ENCODE measurements around the gene SPRED3. TPM values are rescaled to one million over a fixed set of nuclear protein-coding genes. Genes with fewer than 3 reads are reported as not detected.

SPRED3 gene
- total RNA-seq, 1 donor = 3.9 TPM

DNA sequence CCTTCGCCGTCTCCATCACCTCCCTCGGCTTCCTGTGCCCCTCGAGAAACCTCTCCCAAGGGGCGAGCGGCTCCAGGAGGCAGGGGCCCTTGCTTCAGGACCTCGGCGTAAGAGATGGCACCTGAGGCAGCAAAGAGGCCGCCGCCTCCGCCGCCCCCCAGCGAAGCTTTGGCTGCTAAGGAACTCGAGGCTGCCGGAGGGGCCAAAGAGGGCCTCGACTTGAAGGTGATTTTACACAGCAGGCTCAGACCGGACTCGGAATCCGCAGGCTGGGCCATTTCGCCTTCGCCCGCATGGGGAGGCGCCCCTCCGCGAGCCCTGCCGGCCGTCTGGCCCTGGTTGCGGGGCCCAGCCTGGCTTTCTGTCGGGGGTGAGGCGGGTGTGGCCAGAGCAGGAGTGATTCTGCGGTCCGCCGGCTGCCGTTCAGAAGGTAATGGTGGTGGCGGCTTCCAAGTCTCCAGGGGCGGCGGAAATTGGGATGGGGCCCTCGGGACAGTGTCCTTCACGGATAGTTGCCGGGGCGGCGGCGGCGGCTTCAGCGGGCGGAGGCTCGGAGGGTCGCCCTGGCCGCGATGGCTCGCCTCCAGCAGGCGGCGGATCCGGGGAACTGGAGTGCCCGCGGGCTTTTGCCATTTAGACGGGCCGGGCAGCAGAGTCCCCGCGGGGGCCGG lies 2.1 kb upstream of the SPRED3 start:
- TF ChIP-seq, protein P1, sequence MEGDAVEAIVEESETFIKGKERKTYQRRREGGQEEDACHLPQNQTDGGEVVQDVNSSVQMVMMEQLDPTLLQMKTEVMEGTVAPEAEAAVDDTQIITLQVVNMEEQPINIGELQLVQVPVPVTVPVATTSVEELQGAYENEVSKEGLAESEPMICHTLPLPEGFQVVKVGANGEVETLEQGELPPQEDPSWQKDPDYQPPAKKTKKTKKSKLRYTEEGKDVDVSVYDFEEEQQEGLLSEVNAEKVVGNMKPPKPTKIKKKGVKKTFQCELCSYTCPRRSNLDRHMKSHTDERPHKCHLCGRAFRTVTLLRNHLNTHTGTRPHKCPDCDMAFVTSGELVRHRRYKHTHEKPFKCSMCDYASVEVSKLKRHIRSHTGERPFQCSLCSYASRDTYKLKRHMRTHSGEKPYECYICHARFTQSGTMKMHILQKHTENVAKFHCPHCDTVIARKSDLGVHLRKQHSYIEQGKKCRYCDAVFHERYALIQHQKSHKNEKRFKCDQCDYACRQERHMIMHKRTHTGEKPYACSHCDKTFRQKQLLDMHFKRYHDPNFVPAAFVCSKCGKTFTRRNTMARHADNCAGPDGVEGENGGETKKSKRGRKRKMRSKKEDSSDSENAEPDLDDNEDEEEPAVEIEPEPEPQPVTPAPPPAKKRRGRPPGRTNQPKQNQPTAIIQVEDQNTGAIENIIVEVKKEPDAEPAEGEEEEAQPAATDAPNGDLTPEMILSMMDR (IDR thresholded peaks at IDR 0.05; ENCODE audit: insufficient read depth, low read depth, low read length) = no peak
- H3K4me3 ChIP-seq (ENCODE audit: low read depth, low read length) = no peak overlapping the region
- DNase-seq (ENCODE audit: low read depth) = no peak

DNA sequence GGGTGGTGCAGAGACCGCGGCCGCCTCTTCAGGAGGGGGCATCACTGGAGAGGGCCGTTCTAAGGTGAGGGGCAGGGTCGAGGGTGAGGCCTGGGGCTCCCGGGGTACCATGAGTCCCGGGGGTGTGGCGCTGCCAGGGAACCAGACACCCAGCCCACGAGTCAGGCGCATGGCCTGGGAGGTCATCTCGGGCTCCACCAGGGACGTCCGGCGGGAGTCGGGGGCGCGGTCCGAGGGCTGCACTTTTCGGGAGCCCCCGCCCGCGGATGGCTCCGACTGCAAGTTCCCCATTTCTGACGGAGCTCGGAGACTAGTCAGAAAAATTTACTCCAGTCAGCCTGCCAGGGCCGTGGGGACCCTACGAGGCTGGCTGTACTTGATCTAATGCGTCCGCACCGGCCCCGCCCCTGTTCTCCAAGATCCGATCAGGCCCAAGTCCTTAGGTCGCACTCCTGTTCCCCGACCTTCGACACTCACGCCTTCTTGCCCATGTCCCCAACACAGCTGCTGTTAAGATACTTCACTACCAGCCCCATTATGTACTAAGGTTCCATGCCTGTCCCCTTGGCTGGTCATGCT lies 1.4 kb upstream of the SPRED3 start:
- peak overlapping the region; percentile 85 for H3K4me3 ChIP-seq (ENCODE audit: low read depth, low read length)
- DNase-seq (ENCODE audit: low read depth) = no peak
- TF ChIP-seq, protein P1 (IDR thresholded peaks at IDR 0.05; ENCODE audit: insufficient read depth, low read depth, low read length) = no peak

DNA sequence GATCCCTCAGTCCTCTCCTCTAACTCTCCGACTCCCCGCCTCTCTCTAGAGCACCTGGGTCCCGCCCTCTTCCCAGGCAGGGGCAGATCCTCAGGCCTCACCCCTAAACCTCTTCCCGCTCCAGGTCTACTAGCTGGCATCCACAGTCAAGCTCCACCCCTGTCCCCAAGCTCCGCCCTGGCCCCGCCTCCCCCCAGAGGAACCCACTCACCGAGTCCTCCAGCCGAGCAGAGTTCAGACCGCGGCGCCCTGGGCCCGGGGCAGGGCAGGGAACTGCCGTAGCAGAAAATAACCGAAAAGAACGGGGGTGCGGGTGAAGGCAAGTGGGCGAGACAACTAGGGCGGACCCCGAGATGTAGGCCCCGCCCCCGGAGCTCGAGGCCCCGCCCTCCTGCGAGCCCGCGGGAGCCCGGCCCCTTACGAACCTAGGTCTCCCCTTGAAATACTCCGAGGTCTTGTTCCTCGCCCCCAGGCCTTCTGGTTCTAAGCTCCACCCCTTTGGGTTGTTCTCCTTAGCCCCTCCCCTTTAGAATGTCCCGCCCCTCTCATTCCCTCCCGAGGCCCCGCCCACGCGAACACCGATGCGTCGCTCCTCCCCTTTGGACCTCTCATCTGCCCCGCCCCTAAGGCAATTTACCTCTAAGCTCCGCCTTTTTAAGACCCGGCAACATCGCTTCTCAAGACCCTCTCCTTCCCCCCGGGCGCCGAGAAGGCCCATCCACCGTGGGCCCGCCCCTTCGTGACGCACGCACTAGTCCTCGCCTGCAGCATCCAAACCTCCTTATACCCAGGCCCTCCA lies 748 bp upstream of the SPRED3 start, which contains the start of gene GGN:
Gene GGN, minus strand, starts transcription at position 485 of the 799 bp plus-strand sequence. CDS start 773 bp downstream, outside the sequence.
- TF ChIP-seq, protein P1 (IDR thresholded peaks at IDR 0.05; ENCODE audit: insufficient read depth, low read depth, low read length) = no peak
- H3K4me3 ChIP-seq (ENCODE audit: low read depth, low read length) = peak within 1 kb of the TSS; percentile 85
- DNase-seq (ENCODE audit: low read depth) = peak; percentile 97

DNA sequence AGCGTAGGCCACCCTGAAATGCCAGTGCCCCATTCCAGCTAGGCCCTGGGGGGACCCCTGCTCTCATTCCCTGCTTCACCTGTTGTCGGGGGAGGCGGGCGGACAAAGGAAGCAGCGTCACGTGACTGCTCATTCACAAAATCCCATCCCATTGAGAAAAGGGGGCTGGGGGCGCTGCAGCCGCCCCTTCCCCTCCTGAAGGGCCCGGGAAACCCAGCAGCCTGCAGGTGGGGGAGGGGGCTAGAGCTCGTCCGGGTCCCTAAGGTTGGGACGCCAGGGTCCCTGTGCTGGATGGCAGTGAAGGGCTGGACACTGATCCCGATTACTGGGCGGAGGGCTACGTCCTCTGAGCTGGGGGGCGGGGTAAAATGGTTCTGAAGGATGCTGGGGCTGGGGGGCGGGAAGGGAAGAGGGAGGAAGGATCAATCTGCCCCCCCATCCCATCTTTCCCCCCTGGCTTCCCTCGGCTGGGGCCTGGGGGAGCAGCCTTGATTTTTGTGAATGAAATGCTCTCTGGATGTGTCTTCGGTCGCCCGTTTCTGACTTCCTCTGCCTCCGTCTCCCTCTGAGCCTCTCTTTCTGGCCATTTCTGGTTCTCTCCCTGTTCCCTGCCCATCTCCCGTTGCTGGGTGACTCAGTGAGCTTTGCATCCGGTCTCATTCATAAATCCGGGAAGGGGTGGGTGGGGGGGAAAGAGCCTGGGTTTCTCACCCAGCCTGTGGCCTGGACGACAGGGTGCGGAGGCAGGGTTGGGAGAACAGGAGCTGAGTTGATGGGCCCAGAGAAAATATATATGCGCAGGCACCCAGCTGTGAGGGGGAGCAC lies 816 bp downstream of the SPRED3 start:
- peak; percentile 69 for DNase-seq (ENCODE audit: low read depth)
- peak overlapping the region; percentile 85 for H3K4me3 ChIP-seq (ENCODE audit: low read depth, low read length)
- TF ChIP-seq, protein P1 (IDR thresholded peaks at IDR 0.05; ENCODE audit: insufficient read depth, low read depth, low read length) = no peak

DNA sequence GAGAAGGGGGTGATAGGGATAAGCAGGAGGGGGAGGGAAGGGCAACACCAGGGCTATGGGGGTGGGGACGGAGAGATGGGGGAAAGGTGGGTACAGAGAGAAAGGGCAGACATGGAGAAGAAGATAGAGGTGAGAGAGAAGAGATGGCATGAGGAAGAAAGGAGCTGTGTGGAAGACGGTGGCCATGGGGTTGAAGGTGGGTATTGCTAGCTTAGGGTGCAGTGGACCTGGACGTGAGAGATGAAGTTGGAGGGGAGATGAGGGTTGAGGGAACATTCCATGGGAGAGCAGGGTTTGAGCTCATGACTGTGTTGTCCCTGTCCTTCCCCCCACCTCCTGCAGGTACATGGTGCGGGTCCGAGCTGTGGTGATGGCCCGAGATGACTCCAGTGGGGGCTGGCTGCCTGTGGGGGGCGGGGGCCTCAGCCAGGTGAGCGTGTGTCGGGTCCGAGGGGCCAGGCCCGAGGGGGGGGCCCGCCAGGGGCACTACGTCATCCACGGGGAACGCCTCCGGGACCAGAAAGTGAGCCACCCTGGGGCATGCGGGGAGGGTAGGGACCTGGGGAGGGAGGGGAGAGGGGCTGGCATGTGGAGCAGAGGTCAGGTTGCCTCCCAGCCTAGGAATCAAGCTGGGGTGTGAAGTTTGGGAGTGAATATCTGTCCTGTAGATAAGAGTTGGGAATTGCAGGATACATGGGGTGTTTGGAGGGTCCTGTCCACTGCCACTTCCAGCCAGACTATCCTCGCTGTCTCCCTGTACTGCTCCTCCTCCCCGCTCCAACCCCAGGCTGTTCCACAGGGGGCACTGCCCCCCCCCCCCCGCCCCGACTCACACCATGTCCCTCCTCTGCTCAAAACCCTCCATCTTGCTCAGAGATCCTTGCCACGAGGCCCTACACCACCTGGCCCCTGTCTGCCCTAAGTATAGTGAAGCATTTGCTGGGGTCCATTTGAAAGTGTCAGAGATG lies 1.7 kb downstream of the SPRED3 start:
- TF ChIP-seq, protein P1 (IDR thresholded peaks at IDR 0.05; ENCODE audit: insufficient read depth, low read depth, low read length) = no peak
- peak overlapping the region; percentile 85 for H3K4me3 ChIP-seq (ENCODE audit: low read depth, low read length)
- no peak for DNase-seq (ENCODE audit: low read depth)
